BE2C (cell line): ENCODE measurements around the gene HECW1.

Experiments used
- DNase-seq: peaks from one replicate; pipeline ENCODE4 v3.0.0-alpha.2; 2020
- H3K27me3 ChIP-seq: fragments of 250-450 bp; sonication (Bioruptor Pico); 2 replicates; pipeline ENCODE4 v1.5.1; 2020; ENCODE audit warnings: mild to moderate bottlenecking
- H3K36me3 ChIP-seq: fragments of 250-450 bp; sonication (Bioruptor Pico); 2 replicates; pipeline ENCODE4 v1.5.1; 2020; ENCODE audit warnings: mild to moderate bottlenecking
- H3K4me1 ChIP-seq: fragments of 250-450 bp; sonication (Bioruptor Pico); 2 replicates; pipeline ENCODE4 v1.5.1; 2020
- H3K4me3 ChIP-seq: 2 replicates; pipeline ENCODE4 v1.5.1; 2011; ENCODE audit warnings: low read depth, low read length
- H3K9me3 ChIP-seq: fragments of 250-450 bp; sonication (Bioruptor Pico); 2 replicates; pipeline ENCODE4 v1.5.1; 2020
- TF ChIP-seq, protein P1 (sequence below): IDR thresholded peaks from 2 replicates; pipeline ENCODE4 v1.5.1; 2012; ENCODE audit warnings: mild to moderate bottlenecking, low read depth, low read length

The HECW1 gene

DNA sequence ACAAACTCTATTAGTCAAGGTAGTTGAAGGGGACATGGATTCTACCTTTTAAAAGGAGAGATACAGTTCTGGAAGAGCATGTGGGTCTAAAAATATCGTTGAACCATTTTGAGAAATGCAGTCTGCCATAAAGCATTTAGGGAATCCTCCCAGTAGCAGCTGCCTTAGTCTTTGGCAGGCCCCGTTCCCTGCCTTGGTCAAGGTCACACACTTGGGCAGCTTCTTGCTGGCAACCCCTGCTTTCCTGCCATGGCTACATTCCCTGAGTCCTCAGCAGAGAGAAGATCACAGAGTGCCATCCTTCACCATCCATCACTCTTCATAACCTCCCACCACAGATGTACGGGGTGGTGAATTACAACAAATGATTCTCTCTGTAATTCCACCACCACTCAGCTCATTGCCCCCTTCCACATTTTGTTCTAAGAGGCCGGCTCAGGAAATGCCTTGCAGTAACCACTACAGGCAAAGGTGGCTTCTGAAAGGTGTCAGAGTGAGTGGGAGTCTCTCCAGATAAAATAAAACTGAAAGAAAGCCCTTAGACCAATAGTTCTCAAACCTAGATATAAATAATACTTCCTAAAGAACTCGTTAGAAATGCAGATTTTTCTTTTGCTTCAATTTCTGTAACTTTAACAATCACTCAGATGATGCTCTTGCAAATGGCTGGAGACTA lies 349.0 kb downstream of the HECW1 start:
- Histone ChIP-seq H3K9me3 (no peaks in the 10 kb centered on the region), H3K36me3 (no peaks in the 10 kb centered on the region), H3K4me3 (no peak overlapping the region), H3K4me1 (no peaks in the 10 kb centered on the region), H3K27me3 (no peaks in the 10 kb centered on the region; the same call in 1 of the 2 replicates)
- DNase-seq: no peak
- TF ChIP-seq, protein P1, sequence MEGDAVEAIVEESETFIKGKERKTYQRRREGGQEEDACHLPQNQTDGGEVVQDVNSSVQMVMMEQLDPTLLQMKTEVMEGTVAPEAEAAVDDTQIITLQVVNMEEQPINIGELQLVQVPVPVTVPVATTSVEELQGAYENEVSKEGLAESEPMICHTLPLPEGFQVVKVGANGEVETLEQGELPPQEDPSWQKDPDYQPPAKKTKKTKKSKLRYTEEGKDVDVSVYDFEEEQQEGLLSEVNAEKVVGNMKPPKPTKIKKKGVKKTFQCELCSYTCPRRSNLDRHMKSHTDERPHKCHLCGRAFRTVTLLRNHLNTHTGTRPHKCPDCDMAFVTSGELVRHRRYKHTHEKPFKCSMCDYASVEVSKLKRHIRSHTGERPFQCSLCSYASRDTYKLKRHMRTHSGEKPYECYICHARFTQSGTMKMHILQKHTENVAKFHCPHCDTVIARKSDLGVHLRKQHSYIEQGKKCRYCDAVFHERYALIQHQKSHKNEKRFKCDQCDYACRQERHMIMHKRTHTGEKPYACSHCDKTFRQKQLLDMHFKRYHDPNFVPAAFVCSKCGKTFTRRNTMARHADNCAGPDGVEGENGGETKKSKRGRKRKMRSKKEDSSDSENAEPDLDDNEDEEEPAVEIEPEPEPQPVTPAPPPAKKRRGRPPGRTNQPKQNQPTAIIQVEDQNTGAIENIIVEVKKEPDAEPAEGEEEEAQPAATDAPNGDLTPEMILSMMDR: no peak

DNA sequence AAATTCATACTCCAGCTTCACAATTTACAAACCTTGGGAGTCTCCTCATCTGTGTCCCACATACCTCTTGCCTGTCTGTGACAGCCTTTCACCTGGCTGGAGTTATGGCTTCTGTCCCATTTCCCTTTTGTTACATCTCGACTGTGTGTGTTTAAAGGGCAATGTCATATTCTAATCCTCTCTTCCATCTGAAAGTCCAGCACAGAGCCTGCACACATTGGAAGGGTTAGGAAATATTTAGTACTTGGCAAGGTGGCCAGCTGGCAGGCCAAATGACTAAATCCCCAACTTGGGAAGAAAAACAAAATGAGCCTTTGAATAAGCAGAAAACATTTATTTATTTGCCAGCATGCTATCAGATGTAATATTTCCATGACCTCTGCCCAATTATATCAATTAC lies 350.4 kb downstream of the HECW1 start:
- H3K4me1 ChIP-seq: no peaks in the 10 kb centered on the region
- no peaks in the 10 kb centered on the region for H3K36me3 ChIP-seq
- no peaks in the 10 kb centered on the region for H3K9me3 ChIP-seq
- DNase-seq: no peak
- H3K4me3 ChIP-seq: no peak overlapping the region
- TF ChIP-seq, protein P1: no peak
- no peaks in the 10 kb centered on the region for H3K27me3 ChIP-seq

DNA sequence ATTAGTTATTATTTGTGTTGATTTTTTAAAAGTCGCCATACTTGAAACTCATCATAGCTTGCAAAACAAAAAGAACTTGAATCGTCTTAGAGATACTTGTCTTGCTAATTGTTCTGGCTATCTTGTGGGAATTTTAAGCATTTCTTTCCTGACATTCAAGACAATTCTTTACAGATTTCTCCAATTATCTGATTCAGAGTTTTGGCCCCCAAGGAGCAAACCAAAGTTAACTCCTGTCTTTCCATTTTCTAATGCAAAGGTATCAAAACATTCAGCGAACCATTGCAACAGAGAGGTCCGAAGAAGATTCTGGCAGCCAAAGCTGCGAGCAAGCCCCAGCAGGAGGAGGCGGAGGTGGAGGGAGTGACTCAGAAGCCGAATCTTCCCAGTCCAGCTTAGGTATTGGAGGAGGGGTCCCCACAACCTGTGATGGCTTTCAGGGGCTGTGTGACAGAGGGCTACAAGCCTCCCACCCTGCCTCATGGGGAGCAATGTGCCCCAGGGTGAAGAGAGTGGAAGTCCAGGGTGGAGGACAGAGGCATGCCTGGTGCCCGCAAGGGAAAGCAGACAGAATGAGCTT lies 351.0 kb downstream of the HECW1 start:
- H3K27me3 ChIP-seq: no peaks in the 10 kb centered on the region
- no peaks in the 10 kb centered on the region for H3K9me3 ChIP-seq
- no peaks in the 10 kb centered on the region for H3K4me1 ChIP-seq
- TF ChIP-seq, protein P1: no peak
- no peaks in the 10 kb centered on the region for H3K36me3 ChIP-seq
- DNase-seq: no peak
- H3K4me3 ChIP-seq: no peak overlapping the region

DNA sequence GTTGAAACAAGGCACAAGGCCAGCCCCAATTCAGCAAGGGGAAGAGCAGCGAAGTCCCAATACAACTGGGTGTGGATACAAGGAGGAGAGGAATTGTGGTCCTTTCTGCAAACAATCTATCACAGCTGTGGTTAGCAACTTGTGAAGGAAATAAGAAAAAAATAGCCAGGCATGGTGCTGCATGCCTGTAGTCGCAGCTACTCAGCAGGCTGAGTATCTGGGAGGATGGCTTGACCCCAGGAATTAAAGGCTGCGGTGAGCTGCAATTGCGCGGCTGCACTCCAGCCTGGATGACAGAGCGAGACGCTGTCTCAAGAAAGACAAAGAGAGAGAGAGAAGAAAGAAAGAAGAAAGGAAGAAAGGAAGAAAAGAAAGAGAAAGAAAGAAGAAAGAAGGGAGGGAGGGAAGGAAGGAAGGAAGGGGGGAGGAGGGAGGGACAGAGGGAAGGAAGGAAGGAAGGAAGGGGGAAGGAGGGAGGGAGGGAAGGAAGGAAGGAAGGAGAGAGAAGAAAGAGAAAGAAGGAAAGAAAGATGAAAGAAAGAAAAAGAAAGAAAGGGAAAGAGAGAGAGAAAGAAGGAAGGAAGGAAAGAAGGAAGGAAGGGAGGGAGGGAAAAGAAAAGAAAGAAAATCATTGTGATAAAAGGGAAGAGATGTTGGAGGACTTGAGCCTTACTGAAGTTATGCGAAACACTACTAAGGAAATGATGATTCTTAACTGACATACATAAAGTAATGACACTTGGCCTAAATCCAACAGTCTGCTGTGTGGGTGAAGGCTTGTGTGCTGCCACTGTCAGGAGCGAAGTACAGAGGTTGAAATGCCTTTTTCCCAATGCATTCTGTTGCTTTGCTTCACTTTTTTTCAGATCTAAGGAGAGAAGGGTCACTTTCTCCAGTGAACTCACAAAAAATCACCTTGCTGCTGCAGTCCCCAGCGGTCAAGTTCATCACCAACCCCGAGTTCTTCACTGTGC lies 353.4 kb downstream of the HECW1 start:
- H3K4me3 ChIP-seq: no peak overlapping the region
- H3K9me3 ChIP-seq: no peaks in the 10 kb centered on the region
- H3K36me3 ChIP-seq: no peaks in the 10 kb centered on the region
- TF ChIP-seq, protein P1: no peak
- no peaks in the 10 kb centered on the region for H3K27me3 ChIP-seq
- no peak for DNase-seq
- H3K4me1 ChIP-seq: no peaks in the 10 kb centered on the region

DNA sequence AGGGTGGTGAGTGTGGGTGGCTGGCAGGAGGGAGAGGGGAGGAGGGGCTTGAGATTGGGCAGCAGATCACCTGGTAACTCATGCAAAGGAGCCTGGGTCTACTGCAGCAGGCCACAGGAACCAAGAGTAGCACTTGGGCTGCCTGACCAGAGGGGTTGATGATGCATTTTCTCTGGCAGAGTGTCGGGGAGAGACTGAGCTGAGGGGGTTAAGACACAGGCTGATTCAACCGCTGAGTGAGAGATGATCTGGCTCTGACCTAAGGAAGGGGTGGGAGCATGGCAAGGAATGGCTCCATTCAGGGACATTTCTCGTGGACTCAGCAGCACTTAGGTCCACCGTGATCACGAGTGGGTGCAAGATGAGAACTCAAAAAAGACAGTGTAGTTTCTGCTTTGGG lies 355.0 kb downstream of the HECW1 start:
- no peaks in the 10 kb centered on the region for H3K4me1 ChIP-seq
- H3K4me3 ChIP-seq: no peak overlapping the region
- H3K9me3 ChIP-seq: no peaks in the 10 kb centered on the region
- DNase-seq: no peak
- TF ChIP-seq, protein P1: no peak
- no peaks in the 10 kb centered on the region for H3K27me3 ChIP-seq
- H3K36me3 ChIP-seq: no peaks in the 10 kb centered on the region

DNA sequence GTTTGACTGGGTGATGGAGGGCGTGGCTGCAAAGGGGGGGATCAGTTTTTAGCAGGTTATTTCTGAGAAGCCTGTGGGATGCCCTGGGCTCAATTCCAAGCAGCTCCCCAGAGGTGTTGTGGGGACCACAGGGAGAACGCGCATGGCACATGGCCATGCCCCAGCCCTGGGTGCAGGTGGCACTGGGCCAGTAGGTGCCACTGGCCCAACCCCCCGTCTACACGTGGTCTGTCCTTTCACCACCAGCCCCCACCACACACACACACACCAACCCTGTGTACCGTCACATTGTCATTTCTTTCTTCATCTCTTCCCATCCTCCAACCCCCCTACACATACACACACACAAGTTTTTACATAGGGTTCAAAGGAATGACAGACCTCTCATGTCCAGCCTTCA lies 355.4 kb downstream of the HECW1 start:
- DNase-seq: no peak
- TF ChIP-seq, protein P1: no peak
- Histone ChIP-seq H3K27me3 (no peaks in the 10 kb centered on the region), H3K4me3 (no peak overlapping the region), H3K9me3 (no peaks in the 10 kb centered on the region), H3K36me3 (no peaks in the 10 kb centered on the region), H3K4me1 (no peaks in the 10 kb centered on the region)
